Measurements from ENCODE around the gene PAX9. TPM values are rescaled to one million over a fixed set of nuclear protein-coding genes. Genes with fewer than 3 reads are reported as not detected.

The PAX9 gene
- total and polyA plus RNA-seq, 2 of the 13 experiments (the other 11 are each of a cell fraction or from before 2014, with no cell fraction given) = 0.03 TPM; not detected in 1

DNA sequence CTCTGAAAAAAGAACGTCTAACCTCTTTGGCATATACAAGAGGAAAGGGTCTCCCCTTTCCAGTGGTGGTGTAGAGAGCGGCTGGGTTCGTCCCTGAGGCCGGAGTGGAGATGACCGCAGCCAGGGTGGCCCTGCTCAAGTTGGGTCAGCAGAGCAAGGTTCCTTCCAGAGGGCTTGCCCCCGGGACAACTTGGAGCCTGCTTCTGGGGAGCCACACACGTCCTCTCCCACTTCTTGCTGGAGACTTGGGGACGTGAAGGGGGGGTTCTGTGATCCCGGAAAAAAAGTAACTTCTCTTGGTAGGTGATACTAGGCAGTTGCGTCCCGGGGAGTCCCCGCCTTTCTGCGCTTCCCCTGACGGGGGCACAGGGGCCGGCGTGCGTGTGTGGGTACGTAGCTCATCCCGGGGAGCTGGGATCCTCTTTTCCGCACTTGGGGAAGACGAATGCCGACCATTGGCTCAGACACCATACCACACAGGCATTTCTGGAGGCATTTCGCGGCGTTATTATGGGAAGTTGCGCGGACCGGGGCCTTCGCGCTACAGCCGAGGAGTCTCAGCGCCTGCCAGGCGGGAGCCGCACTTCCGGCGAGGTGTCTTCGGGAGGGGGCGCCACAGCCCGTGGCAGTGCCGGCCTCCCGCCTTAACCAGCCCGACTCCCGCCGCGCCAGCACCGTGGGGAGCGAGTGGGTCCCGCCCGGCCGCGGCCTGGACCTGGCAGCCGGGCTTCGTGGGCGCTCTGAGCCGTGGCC is 14.8 kb upstream of the PAX9 start:
- POLR2A ChIA-PET = no interaction called here
- no peaks in the 10 kb centered on the region for H3K36me3 ChIP-seq (replicated peaks in 1 of 2; ENCODE audit: control insufficient read depth in 1 of 2, insufficient read depth in 2 of 2, low read length in 2 of 2)

More for the DNA sequence above, 14.8 kb upstream of the PAX9 start:
- Histone ChIP-seq H3K4me2 (ENCODE audit: low read depth, low read length) (no peak overlapping the region), H3K4me1 (ENCODE audit: insufficient read depth, low read length) (peaks cover 12% of the 10 kb centered on the region), H3K9me3 (ENCODE audit: low read length) (no peaks in the 10 kb centered on the region), H3K27ac (ENCODE audit: extremely low read length, insufficient read depth, low read length) (no peak overlapping the region), H4K20me1 (ENCODE audit: insufficient read depth, low read length) (no peaks in the 10 kb centered on the region), H3K4me3 (replicated peaks in 1 of 3; ENCODE audit: insufficient read depth in 1 of 3, low read depth in 2 of 3, low read length in 3 of 3) (no peak overlapping the region), H2AFZ (ENCODE audit: low read length) (no peak overlapping the region), H3K79me2 (ENCODE audit: insufficient read depth, low read length) (no peaks in the 10 kb centered on the region), H3K9ac (ENCODE audit: insufficient read depth, low read depth, low read length) (no peak overlapping the region), H3K27me3 (ENCODE audit: control insufficient read depth in 1 of 2, insufficient read depth in 2 of 2, low read length in 2 of 2) (peaks cover 12 to 44% of the 10 kb centered on the region in 2 experiments)
- TF ChIP-seq ZNF484 (CRISPR knock-in tag; IDR thresholded peaks at IDR 0.05; ENCODE audit: borderline replicate concordance, low read depth) (no peak), CENPT (CRISPR knock-in tag; IDR thresholded peaks at IDR 0.05; ENCODE audit: low read depth) (0 out of 2 replicates have a peak, but pooled peaks have one; percentile 28), ZNF263 (CRISPR knock-in tag; IDR thresholded peaks at IDR 0.05) (no peak), STAT5B (CRISPR knock-in tag; IDR thresholded peaks at IDR 0.05) (no peak), MTF2 (CRISPR knock-in tag; IDR thresholded peaks at IDR 0.05; ENCODE audit: borderline replicate concordance) (0 out of 2 replicates have a peak, but pooled peaks have one; percentile 13), DMTF1 (CRISPR knock-in tag; IDR thresholded peaks at IDR 0.05) (no peak), ZNF383 (CRISPR knock-in tag; IDR thresholded peaks at IDR 0.05; ENCODE audit: borderline replicate concordance) (no peak), KAT2B (IDR thresholded peaks at IDR 0.05; ENCODE audit: borderline replicate concordance, low read depth, low read length) (no peak), TBX2 (CRISPR knock-in tag; IDR thresholded peaks at IDR 0.05; ENCODE audit: borderline replicate concordance) (0 out of 2 replicates have a peak, but pooled peaks have one; percentile 1), NFATC3 (CRISPR knock-in tag; IDR thresholded peaks at IDR 0.05) (no peak), ZNF253 (CRISPR knock-in tag; IDR thresholded peaks at IDR 0.05; ENCODE audit: borderline replicate concordance) (0 out of 2 replicates have a peak, but pooled peaks have one; percentile 44), NR1H2 (CRISPR knock-in tag; IDR thresholded peaks at IDR 0.05; ENCODE audit: borderline replicate concordance, low read depth) (0 out of 2 replicates have a peak, but pooled peaks have one; percentile 67)
- TF ChIP-seq, protein P1, sequence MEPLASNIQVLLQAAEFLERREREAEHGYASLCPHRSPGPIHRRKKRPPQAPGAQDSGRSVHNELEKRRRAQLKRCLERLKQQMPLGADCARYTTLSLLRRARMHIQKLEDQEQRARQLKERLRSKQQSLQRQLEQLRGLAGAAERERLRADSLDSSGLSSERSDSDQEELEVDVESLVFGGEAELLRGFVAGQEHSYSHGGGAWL (CRISPR knock-in tag; IDR thresholded peaks at IDR 0.05) = no peak
- FAIRE-seq (no peak), DNase-seq (ENCODE audit: low spot score) (no peak), ATAC-seq (peak; percentile 25)
- whole genome bisulfite sequencing (ENCODE audit: low lambda C conversion rate) = 49% methylated on average over 55 of the region's 55 CpGs
- in situ Hi-C loops (cut with HindIII; ENCODE audit: extremely low pct_ligation_motif_present, low pct_unique_long_range_greater_than_20kb) (loop anchor here (5.0 kb wide), 2 partner anchors 290 to 505 kb away; no protein-coding TSS in a partner anchor), intact Hi-C loops (cut with micrococcal nuclease; ENCODE audit: unreplicated experiment) (loop anchor here (5.0 kb wide), 1 partner anchor 390 kb away; no protein-coding TSS in a partner anchor)
- no TSS peak for BruUV-seq (replicated peaks)
- CTCF ChIA-PET (ENCODE audit: low intra/inter-chr PET ratio, low total read pairs) = interaction anchor here (2.8 to 4.2 kb wide), 2 partner anchors 295 to 503 kb away, joined by 19 to 39 read pairs; no protein-coding TSS in a partner anchor

All from HepG2 (cell line).